Heart left ventricle (tissue), 16 donors: ENCODE data around the gene ENTR1. TPM values are rescaled to one million over a fixed set of nuclear protein-coding genes. Genes with fewer than 3 reads are reported as not detected.

ENCODE experiments used
- ATAC-seq, 4 donors: fragments of 200-7000 bp; cut with Tn5 transposase; one replicate each; pipeline ENCODE4 v1.9.1; 2020 to 2022; ENCODE audit warnings: moderate library complexity in 4 of 4, mild to moderate bottlenecking in 3 of 4, moderate number of reproducible peaks in 1 of 4
- DNase-seq, 5 donors: peaks; one replicate each; pipeline ENCODE4 v3.0.0-alpha.2; 2020
- H3K27ac ChIP-seq, 12 donors: fragments of 200-600 bp; sonication (generic) in 4 of 12; one replicate each; pipeline versions ENCODE4 v1.5.0 to v1.8.0; 2016 to 2022; ENCODE audit warnings: mild to moderate bottlenecking in 2 of 12
- H3K27me3 ChIP-seq, 9 donors: fragments of 200-600 bp; sonication (generic) in 2 of 9; one replicate each; pipeline versions ENCODE4 v1.5.1 to v1.8.0; 2016 to 2022; ENCODE audit warnings: mild to moderate bottlenecking in 3 of 9
- H3K36me3 ChIP-seq, 9 donors: fragments of 200-600 bp; sonication (generic) in 2 of 9; one replicate each; pipeline versions ENCODE4 v1.5.0 to v1.8.0; 2018 to 2022; ENCODE audit warnings: mild to moderate bottlenecking in 2 of 9
- H3K4me1 ChIP-seq, 12 donors: fragments of 200-600 bp; sonication (generic) in 4 of 12; one replicate each; pipeline versions ENCODE4 v1.5.0 to v1.8.0; 2016 to 2022; ENCODE audit warnings: mild to moderate bottlenecking in 3 of 12
- H3K4me3 ChIP-seq, 12 donors: fragments of 200-600 bp; sonication (generic) in 4 of 12; one replicate each; pipeline versions ENCODE4 v1.5.0 to v1.8.0; 2017 to 2022; ENCODE audit warnings: mild to moderate bottlenecking in 9 of 12, moderate library complexity in 4 of 12
- H3K9me3 ChIP-seq, 12 donors: fragments of 200-600 bp; sonication (generic) in 4 of 12; one replicate each; pipeline versions ENCODE4 v1.5.0 to v1.8.0; 2016 to 2022; ENCODE audit warnings: mild to moderate bottlenecking in 1 of 12
- CTCF ChIP-seq, 12 donors: fragments of 200-600 bp; sonication (generic) in 4 of 12; IDR thresholded peaks; one replicate each; pipeline versions ENCODE4 v1.5.0 to v1.8.0; 2018 to 2022; ENCODE audit warnings: antibody characterized with exemption in 12 of 12, mild to moderate bottlenecking in 5 of 12
- POLR2A ChIP-seq, 2 donors: fragments of 450-650 bp; IDR thresholded peaks; one replicate each; pipeline ENCODE4 v1.6.1; 2017; ENCODE audit warnings: antibody characterized with exemption in 2 of 2, mild to moderate bottlenecking in 2 of 2, moderate library complexity in 2 of 2
- WGBS, 4 donors: extraction: QIAGEN DNeasy Blood & Tissue Kit in 2 of 4; methylation state at CpG; one replicate each; pipeline versions ENCODE4 v1.1.5 to v1.1.7; 2013 to 2018; 5-methylcytosine and 5-hydroxymethylcytosine counted together
- intact Hi-C, 10 donors: fragments of 100-400 bp; cut with DNase I; formaldehyde crosslinking; loops; one replicate each; pipeline versions ENCODE4 v1.11.1 to v1.14.2; 2022
- polyA plus RNA-seq, 2 donors: library from polyadenylated mRNA; stranded (reverse); fragments of 200-250 nt; gene quantifications; one replicate each; pipeline ENCODE4 v1.2.3, GENCODE V29; 2013
- total RNA-seq, 9 donors: library from RNA; depleted of rRNA in 2 of 9; stranded (reverse); fragments of >200 nt in 2 of 9; fragmentation: NEBNext Ultra II Directional in 3 of 9; extraction: Animal tissue kit (Norgen Biotek cat#: 25700) in 3 of 9; gene quantifications; one replicate each; pipeline versions ENCODE4 v1.1.0 to v1.2.4, GENCODE V29; 2016 to 2023
- donor health status: ischemic (EF 13 %, LVEDD 7.1; RV severe dilation, severe dysfunction).
- donor health status: healthy with polysubstance abuse.
- donor health status: DM: no; HTN: yes; CAD: no.
- donor health status: DM: no; HTN: no; CAD: no.
- donor health status: ischemic (EF 25% LVEDD 6.9; RV normal size, moderate dysfunction).
- donor health status: ischemic (EF 25% LVEDD 5.7; RV mildly dilated, moderate dysfunction).
- donor health status: healthy.
- donor health status: DM: yes; HTN: yes; CAD: no.
- donor health status: ischemic (EF 35%, LVEDD 5.7; RV mildly dilated, moderate dysfunction).
- donor health status: nonischemic (EF 11% LVEDD 7.7; RV severe dilation, severe dysfunction).
- donor health status: DM: yes; HTN: yes; CAD: no.
- donor health status: PGD.
- donor health status: ischemic (EF 29% LVEDD 5.4; RV normal size, mild dysfunction).
- donor health status: nonischemic (EF 23%, LVEDD 6.1; RV moderate dilation, normal function).

ENTR1 gene
- total and polyA plus RNA-seq, 11 donors = 11.8 to 27.7 (median 18.4) TPM

GRCh38 chr9:136424750-136425362, 14.4 kb upstream of the ENTR1 start:
- no peaks in the 10 kb centered on the region for H3K27me3 ChIP-seq
- H3K9me3 ChIP-seq = no peaks in the 10 kb centered on the region
- no peaks in the 10 kb centered on the region for H3K4me1 ChIP-seq
- peaks cover 0 to 93% (median 72%) of the 10 kb centered on the region in 9 donors for H3K36me3 ChIP-seq
- ATAC-seq (no peak), DNase-seq (no peak)
- no peak overlapping the region for H3K27ac ChIP-seq
- WGBS, 4 donors = 87 to 92% (median 90%) methylated on average over 27 of the region's 27 CpGs
- TF ChIP-seq POLR2A (IDR thresholded peaks at IDR 0.05) (no peak), CTCF (IDR thresholded peaks at IDR 0.05) (no peak)
- no peak overlapping the region for H3K4me3 ChIP-seq
- intact Hi-C loops = no loop called here

- no peaks in the 10 kb centered on the region for H3K4me1 ChIP-seq
- intact Hi-C loops = no loop called here
- ATAC-seq (no peak), DNase-seq (no peak)
- H3K27ac ChIP-seq = no peak overlapping the region
- no peaks in the 10 kb centered on the region for H3K9me3 ChIP-seq
- no peaks in the 10 kb centered on the region for H3K27me3 ChIP-seq
- no peak for TF ChIP-seq POLR2A (IDR thresholded peaks at IDR 0.05)
- H3K36me3 ChIP-seq = peaks cover 2 to 93% (median 73%) of the 10 kb centered on the region in 9 donors
- 95 to 96% (median 96%) methylated on average over 38 to 43 of the region's 43 CpGs for WGBS, 4 donors
- no peak overlapping the region for H3K4me3 ChIP-seq
Measured at GRCh38 chr9:136423432-136424146, 13.2 kb upstream of the ENTR1 start.

GRCh38 chr9:136422876-136423275, 12.5 kb upstream of the ENTR1 start:
- Histone ChIP-seq H3K36me3 (peaks cover 2 to 93% (median 75%) of the 10 kb centered on the region in 9 donors), H3K27ac (no peak overlapping the region), H3K9me3 (no peaks in the 10 kb centered on the region), H3K27me3 (no peaks in the 10 kb centered on the region), H3K4me1 (no peaks in the 10 kb centered on the region), H3K4me3 (no peak overlapping the region)
- intact Hi-C loops = no loop called here
- TF ChIP-seq CTCF (IDR thresholded peaks at IDR 0.05) (no peak), POLR2A (IDR thresholded peaks at IDR 0.05) (no peak)
- ATAC-seq = peak in 1 of 4 donors; percentile 16
- 93 to 96% (median 95%) methylated on average over 21 to 26 of the region's 26 CpGs for WGBS, 4 donors
- no peak for DNase-seq

- WGBS, 4 donors = 88 to 94% (median 90%) methylated on average over 13 to 21 of the region's 21 CpGs
- no peak for ATAC-seq
- H3K4me3 ChIP-seq = no peak overlapping the region
- H3K27ac ChIP-seq = no peak overlapping the region
- DNase-seq = no peak
- no peak for TF ChIP-seq POLR2A (IDR thresholded peaks at IDR 0.05)
- TF ChIP-seq CTCF (IDR thresholded peaks at IDR 0.05) = no peak
- peaks cover 2 to 95% (median 83%) of the 10 kb centered on the region in 9 donors for H3K36me3 ChIP-seq
- H3K9me3 ChIP-seq = no peaks in the 10 kb centered on the region
- H3K27me3 ChIP-seq = no peaks in the 10 kb centered on the region
- no peaks in the 10 kb centered on the region for H3K4me1 ChIP-seq
- intact Hi-C loops = no loop called here
Measured at GRCh38 chr9:136421791-136422190, 11.4 kb upstream of the ENTR1 start.
